Measurements from ENCODE around the gene DHX29.
"Not testable (repeated sequence)": the region's sequence is repeated elsewhere in the genome, so short reads cannot be mapped to it uniquely, and the experiment has no call there.

Gene DHX29

GRCh38 chr5:55319491-55319890 lies 12.0 kb upstream of the DHX29 start (continued):
- TF ChIP-seq ZFP30 (CRISPR knock-in tag; IDR thresholded peaks at IDR 0.05): no peak
- no peak for TF ChIP-seq RARB (CRISPR knock-in tag; IDR thresholded peaks at IDR 0.05)
- no peak for TF ChIP-seq TOX (CRISPR knock-in tag; IDR thresholded peaks at IDR 0.05; ENCODE audit: borderline replicate concordance)
- TF ChIP-seq ZFP3 (CRISPR knock-in tag; IDR thresholded peaks at IDR 0.05): no peak
- no peak for TF ChIP-seq OSR1 (CRISPR knock-in tag; IDR thresholded peaks at IDR 0.05)
- no peak for TF ChIP-seq CSDC2 (CRISPR knock-in tag; IDR thresholded peaks at IDR 0.05)

- TF ChIP-seq ZNF8 (CRISPR knock-in tag; IDR thresholded peaks at IDR 0.05): peak; percentile 87
- ATAC-seq: not testable (repeated sequence)
Measured at GRCh38 chr5:55318237-55318636, 10.7 kb upstream of the DHX29 start.

GRCh38 chr5:55316837-55317236 lies 9.3 kb upstream of the DHX29 start:
- TF ChIP-seq RARB (CRISPR knock-in tag; IDR thresholded peaks at IDR 0.05) (no peak), TCF4 (CRISPR knock-in tag; IDR thresholded peaks at IDR 0.05; ENCODE audit: borderline replicate concordance) (no peak), ZNF8 (CRISPR knock-in tag; IDR thresholded peaks at IDR 0.05) (no peak), PATZ1 (CRISPR knock-in tag; IDR thresholded peaks at IDR 0.05; ENCODE audit: borderline replicate concordance) (no peak), SNAI2 (CRISPR knock-in tag; IDR thresholded peaks at IDR 0.05) (no peak), TSHZ2 (CRISPR knock-in tag; IDR thresholded peaks at IDR 0.05) (no peak), PPARA (CRISPR knock-in tag; IDR thresholded peaks at IDR 0.05; ENCODE audit: borderline replicate concordance) (no peak), ZFP30 (CRISPR knock-in tag; IDR thresholded peaks at IDR 0.05) (no peak), POU6F1 (CRISPR knock-in tag; IDR thresholded peaks at IDR 0.05; ENCODE audit: borderline replicate concordance, low read depth) (no peak), BACH2 (CRISPR knock-in tag; IDR thresholded peaks at IDR 0.05; ENCODE audit: borderline replicate concordance) (no peak), CREB5 (CRISPR knock-in tag; IDR thresholded peaks at IDR 0.05; ENCODE audit: low read depth) (no peak)

GRCh38 chr5:55316289-55316688 lies 8.8 kb upstream of the DHX29 start:
- no peak for ATAC-seq

More at GRCh38 chr5:55316837-55317236, 9.3 kb upstream of the DHX29 start:
- ATAC-seq: no peak

More at GRCh38 chr5:55316289-55316688, 8.8 kb upstream of the DHX29 start:
- no peak for TF ChIP-seq CREB5 (CRISPR knock-in tag; IDR thresholded peaks at IDR 0.05; ENCODE audit: low read depth)
- TF ChIP-seq ZC3H10 (CRISPR knock-in tag; IDR thresholded peaks at IDR 0.05): no peak
- no peak for TF ChIP-seq ARNTL (CRISPR knock-in tag; IDR thresholded peaks at IDR 0.05; ENCODE audit: borderline replicate concordance, low read depth)
- no peak for TF ChIP-seq PPARA (CRISPR knock-in tag; IDR thresholded peaks at IDR 0.05; ENCODE audit: borderline replicate concordance)
- no peak for TF ChIP-seq POU6F1 (CRISPR knock-in tag; IDR thresholded peaks at IDR 0.05; ENCODE audit: borderline replicate concordance, low read depth)
- TF ChIP-seq ESRRG (CRISPR knock-in tag; IDR thresholded peaks at IDR 0.05): no peak
- no peak for TF ChIP-seq TSHZ2 (CRISPR knock-in tag; IDR thresholded peaks at IDR 0.05)
- no peak for TF ChIP-seq PATZ1 (CRISPR knock-in tag; IDR thresholded peaks at IDR 0.05; ENCODE audit: borderline replicate concordance)
- TF ChIP-seq GLIS3 (CRISPR knock-in tag; IDR thresholded peaks at IDR 0.05): no peak
- no peak for TF ChIP-seq TCF4 (CRISPR knock-in tag; IDR thresholded peaks at IDR 0.05; ENCODE audit: borderline replicate concordance)
- no peak for TF ChIP-seq RARB (CRISPR knock-in tag; IDR thresholded peaks at IDR 0.05)
